Activated naive CD8-positive, alpha-beta T cell treated with anti-CD3 and anti-CD28 coated beads, Interleukin-2, amount 50 U/mL, for 16 hours (primary cell): Measurements from ENCODE around the gene RUFY4.
A peak's percentile ranks its signal among the peaks of the same experiment; 100 is the strongest.
"Not testable (repeated sequence)": the region's sequence is repeated elsewhere in the genome, so short reads cannot be mapped to it uniquely, and the experiment has no call there.

Experiments used
- DNase-seq: peaks from one replicate; pipeline ENCODE4 v3.0.0-alpha.2; 2020; ENCODE audit warnings: low read depth, low spot score

Gene RUFY4

DNA sequence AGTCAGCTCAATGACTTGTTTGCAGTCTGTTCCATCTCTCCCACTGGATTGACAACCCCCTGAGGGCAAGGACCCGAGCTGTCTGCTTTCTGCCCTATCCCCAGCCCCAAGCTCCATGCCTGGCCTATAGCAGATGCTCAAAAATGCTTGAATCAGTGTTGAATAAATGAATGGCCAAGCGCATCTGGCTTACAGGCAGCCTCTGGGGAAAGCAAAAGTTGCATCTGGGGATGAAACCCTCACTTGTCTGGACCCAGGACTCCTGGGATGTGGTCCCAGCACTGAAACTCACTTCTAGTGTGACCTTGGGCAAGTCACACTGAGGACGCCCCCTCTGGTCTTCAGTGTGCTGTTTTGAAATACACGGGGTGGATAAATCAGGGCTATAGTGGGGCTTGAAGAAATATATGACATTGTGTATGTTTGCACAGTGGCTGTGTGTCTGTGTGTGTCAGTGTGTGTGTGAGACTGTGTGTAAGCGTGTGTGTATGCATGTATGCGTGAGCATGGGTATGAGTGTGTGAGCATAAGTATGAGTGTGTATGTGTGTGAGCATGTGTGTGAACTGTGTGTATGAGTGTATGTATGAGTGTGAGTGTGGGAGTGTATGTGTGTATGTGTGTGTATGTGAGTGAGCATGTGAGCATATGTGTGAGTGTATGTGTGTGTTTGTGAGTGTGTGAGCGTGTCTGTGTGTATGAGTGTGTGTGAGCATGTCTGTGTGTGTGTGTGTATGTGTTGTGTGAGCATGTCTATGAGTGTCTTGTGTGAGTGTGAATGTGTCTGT lies 38.5 kb upstream of the RUFY4 start:
- no peak for DNase-seq

DNA sequence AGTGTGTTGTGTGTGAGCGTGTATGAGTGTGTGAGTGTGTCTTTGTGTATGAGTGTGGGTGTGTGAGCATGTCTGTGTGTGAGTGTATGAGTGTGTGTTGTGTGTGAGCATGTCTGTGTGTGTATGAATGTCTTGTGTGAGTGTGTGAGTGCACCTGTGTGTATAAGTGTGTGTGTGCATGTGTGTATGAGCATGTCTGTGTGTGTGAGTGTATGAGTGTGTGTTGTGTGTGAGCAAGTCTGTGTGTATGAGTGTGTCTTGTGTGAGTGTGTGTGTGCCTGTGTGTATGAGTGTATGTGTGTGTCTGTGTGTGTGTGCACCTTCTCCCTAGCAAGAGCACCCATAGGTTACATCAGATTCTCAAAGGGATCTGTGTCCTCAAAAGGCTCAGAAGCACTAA lies 37.8 kb upstream of the RUFY4 start:
- no peak for DNase-seq

DNA sequence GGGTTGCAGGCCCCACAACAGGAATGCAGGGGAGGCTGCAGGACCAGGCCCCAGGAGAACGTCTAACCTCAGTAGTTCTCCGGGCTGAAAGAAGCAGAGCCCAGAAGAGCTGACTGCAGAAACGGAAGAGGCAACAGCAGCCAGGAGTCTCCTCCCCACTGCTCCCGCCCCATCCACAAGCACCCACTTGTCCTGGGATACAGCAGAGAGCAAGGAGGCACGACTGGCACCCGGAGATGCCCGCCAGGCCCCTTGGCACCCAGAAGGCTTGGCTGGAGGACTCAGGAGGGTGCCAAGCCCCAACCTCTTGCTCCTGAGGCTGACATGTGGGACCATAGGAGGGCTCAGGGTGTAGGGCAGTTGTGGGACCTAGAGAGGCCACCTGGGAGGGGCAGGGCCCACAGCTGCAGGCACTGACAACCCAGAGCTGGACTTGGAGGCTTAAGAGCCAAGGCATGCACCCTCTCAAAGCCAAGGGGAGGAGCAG lies 37.2 kb upstream of the RUFY4 start:
- no peak for DNase-seq

DNA sequence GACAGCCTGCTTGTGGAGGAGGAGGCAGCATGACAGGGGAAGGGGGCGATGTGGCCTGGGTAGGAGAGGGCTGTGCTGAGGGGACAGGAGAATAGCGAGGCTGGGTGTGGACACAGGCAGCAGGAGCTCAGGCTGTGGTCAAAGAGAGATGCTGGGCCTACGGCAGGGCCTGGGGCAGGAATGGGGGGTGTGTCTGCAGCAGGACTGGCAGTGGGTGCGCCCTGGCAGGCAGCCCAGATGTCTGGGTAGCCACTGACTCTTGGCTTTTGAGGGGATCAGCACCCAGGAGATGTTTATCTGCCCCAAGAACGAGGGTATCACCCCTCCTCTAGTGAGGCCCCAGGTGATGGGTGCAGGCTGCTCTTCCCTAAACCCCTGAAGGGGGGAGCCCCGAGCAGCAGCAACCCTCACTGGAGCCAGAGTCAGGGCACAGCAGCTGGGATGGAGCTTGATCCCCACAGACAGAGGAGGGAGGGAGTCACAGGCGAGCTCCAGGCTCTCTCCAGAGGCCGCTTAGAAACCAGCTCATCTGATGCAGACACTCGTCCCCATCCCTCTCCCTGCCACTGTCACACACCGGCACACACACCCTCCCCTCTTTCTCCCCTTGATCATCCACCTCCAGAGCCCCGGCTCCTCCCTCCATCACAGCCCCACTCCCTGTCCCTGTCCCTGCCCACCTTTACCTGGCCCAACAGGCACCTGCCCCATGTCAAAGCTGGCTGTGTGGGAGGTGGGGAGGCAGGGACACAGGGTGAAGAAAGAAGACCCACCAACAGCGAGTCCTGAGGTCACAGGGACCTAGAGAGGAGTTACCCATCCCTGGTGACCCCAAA lies 36.5 kb upstream of the RUFY4 start:
- no peak for DNase-seq

DNA sequence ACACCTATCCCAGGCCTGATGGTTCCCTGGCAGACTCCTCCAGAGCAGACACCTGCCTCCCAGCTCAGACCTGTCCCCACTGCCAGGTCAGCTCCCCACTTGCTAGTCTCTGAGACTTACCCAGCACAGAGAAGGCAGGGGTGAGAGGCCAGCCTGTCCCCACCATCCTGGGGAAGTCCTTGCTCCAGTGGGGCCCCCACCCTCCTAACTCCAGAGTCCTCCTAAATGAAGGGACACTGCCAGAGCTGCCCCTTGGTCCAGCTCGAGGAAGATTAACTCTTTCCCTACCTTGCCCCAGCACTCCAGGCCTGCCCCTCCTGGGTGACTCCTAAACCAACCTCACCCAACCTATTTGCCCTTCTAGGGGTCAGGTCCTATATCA lies 35.9 kb upstream of the RUFY4 start:
- no peak for DNase-seq

DNA sequence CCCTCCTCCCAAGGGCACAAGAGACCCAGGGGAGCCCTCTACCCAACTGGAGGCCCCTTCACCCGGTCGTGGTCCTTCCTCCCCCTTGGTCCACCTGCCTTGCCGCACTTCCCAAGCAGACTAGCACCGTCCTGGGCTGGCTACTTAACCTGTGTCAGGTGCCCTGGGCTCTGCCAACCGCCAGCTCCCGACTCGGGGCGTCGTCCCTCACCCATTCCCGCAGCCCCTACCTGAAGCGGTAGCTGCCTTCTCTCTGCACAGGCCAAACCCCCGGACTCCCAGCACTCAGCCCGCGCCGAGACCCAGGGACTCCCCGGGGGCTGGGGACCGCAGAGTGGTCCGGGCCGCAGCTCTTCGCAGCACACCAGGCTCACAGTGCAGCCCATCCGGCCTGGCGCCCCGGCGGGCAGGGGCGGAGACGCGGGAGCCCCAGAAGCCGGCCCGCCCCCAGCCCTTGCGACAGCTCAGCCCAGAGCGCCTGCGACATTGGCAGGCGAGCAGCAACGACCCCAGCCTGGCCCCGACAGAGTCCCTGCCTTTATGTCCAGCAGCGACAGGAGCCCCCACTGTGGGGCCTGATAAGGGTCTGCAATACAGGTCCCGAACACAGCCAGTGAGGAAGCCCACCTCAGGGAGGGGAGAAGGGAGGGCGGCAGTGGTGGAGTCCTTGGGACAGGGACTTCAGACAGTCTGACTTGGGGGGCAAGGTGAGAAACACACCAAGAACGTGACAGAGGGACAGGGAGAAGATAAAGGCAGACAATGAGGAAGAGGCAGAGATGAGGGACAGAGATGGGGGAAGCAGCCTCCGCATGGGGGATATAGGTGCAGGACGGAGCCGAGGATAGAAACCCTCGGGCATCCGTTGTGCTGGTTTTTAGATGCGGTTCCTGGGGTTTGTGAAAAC lies 35.2 kb upstream of the RUFY4 start:
- no peak for DNase-seq

DNA sequence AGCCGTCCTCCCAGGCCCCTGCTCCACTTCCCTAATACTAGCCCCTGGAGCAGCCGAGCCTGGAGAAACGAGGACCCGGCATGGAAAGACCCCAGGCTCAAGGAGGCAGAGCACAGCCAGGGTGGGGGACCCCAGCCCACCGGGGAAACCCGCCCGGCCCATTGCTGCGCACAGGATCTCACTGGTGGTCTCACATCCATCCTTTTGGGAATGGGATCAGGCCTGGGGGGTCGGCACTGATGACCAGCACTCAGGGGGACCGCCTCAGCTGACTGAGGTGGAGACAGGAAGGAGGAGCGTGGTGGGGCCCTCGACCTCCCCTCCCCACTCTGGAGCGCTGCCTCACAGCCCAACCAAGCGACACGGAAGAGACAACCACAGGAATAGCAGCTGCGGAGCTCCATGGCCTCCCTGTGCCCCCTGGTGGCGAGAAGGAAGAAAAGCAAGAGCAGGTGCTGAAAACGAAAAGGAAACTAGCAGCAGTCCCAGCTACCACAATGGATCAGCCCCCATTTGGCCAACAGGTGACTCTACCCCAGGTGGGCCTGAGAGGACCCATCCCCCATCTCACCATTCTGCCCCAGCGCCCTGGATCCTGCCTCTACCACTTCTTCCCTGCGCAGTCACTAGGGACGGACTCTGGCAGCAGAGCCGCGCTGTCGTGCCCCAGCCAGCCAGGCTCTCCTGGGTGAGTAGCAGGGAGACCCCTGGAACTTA lies 34.4 kb upstream of the RUFY4 start:
- peak; percentile 33 for DNase-seq

DNA sequence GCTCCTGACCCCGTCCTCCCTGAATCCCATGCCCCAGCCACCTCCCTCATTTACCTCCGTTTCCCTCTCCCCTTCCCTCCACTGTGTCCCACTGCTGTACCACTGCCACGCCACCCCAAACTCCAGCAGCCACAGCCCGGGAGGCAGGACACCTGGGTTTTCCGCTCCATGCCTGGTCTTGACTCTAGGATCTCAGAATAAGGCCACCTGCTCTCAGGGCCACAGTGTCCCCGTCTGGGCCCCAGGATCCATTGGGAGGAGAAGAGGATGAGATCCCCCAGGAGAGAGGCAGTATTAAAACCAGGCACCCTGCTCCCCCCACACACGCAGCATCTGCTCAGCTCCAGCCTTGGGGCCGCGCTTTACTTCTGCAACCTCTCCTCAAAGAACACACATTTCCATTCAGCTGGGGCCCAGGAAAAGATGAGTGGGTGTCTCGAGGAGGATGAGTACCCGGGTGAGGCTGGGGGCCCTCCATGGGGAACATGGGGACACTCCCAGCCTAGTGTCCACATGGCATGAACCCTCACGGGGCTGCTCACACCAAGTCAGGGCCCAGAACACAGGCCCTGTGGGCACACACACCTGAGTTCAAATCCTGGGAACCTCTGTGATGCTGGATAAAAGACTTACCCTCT lies 33.5 kb upstream of the RUFY4 start:
- no peak for DNase-seq

DNA sequence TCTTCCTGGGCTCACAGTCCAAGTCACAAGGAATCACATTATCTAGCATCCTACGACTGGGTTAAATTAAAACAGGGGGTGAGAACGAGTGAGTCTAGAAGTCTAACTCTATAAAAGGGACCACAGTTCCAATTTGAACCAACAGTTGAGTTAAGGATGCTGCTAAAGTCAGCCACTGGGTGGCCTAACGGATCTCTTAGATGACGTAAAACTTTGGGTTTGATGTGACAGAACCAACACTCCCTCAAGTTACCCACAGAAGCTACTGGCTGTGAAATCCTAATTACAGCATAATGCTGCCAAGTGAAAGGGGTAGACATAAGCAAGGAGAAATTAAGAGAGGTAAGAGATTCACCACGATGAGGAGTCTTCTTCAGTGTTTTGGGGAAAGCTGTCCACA lies 32.7 kb upstream of the RUFY4 start:
- no peak for DNase-seq

DNA sequence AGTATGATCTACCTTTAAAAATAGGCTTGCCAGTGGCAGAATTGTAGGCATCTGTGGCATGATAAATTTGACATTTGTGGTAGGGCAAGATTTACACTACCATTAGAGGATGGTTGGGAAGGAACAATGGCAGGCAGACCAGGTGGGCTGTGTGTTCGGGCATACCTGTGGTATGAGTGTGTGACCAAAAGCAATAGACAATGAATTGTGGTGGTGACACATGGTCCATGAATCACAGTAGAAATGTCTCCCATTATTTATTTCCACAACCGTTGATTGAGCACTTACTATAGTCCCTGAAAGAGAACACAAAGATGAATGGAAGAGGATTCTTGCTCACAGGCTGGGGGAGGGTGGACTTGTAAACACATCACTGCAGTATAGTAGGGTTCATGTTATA lies 29.9 kb upstream of the RUFY4 start:
- DNase-seq, result no peak

DNA sequence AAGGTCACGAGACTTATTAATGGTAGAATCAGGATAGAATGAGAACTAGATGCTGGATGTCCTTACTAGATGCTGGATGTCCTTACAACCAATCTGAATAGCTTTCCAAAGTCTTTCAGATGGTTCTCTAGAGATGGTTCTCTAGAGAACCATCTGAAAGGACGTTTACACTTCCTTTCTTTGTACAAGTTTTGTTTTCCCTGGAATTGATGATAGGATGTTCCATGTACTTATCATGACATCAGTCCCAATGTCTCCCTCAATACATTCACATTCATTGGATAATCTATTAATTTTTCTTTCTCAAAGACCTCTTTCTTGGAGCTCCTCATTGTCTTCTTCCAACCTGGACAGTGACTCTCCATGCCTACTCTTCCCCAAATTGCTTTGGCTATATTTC lies 28.2 kb upstream of the RUFY4 start:
- DNase-seq, result no peak

DNA sequence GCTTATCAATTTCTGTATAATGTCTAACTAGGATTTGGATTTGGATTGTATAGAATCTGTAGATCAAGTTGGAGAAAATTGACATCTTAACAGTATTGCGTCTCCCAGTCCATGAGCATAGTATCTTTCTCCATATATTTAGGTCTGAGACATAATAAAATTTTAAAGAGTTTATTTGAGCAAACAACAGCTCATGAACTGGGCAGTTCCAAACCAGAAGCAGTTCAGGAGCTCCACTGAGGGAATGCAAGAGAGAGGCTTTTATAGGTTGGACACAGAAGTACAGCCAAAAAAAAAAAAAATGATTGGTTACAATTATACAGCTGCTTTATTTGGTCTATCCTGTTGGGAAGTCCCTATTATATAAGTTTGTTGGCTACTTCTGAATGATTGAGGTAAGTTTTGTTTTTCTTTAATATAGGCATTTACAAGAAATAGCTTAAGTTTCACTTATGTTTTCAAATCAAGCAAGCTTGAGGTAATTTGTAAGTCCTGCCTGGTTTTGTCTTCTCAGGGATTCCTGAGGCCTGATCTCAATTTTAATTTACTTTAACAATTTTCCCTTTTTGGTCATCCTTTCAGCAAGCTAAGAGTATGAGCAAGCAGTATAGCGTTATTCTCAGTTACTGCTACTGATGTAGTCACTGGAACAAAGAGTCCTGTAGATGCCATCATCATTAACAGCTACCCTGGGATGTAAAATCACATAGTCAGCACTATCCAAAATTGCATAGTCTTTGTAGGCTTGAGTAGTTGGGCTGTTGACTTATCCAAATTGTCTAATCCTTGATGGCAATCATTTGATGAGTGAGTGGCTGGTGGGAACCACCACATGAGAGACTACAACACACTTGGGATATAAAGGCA lies 27.5 kb upstream of the RUFY4 start:
- no peak for DNase-seq

DNA sequence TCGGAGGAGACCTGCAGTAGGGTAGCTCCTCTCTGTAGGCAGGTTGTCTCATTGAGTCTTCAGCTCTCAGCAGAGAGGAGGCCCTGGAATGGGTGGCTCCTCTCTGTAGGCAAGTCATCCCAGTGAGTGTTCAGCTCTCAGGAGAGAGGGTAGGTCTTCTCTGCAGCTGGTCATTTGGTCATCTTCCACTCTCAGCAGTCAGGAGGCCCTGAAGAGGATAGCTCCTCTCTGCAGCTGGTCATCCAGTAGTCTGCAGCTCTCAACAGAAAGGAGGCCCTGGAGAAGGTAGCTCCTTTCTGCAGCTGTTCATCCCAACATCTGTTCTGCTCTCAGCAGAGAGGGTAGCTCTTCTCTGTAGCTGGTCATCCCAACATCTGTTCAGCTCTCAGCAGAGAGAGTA lies 26.0 kb upstream of the RUFY4 start:
- DNase-seq, result no peak

DNA sequence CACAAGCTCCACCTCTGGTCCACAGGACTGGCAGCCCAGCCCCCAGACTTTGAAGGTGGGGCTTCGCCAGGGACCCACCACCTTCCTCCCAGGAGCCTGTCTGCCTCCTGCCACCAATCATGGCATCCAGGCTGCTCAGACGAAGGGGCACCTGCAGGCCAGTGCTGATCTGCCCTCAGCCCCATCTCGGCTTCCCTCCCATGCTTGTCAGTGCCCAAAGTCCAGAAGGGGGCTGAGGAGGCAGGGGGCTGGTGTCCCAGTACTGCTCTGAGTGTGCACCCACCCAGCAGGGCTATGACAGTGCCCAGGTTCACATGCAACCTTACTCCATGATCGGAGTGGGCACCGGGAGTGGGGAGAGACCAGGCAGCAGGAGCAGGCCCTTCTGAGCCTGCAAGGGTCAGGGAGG lies 25.3 kb upstream of the RUFY4 start:
- DNase-seq, result no peak

DNA sequence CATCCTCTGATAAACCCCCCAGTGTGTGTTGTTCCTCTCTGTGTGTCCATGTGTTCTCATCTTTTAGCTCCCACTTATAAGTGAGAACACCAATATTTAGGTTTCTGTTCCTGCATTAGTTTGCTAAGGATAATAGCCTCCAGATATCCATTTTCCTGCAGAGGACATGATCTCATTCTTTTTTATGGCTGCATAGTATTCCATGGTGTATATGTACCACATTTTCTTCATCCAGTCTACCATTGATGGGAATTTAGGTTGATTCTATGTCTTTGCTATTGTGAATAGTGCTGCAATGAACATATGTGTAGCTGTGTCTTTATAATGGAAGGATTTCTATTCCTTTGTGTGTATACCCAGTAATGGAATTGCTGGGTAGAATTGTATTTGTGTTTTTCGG lies 24.5 kb upstream of the RUFY4 start:
- not testable (repeated sequence) for DNase-seq

DNA sequence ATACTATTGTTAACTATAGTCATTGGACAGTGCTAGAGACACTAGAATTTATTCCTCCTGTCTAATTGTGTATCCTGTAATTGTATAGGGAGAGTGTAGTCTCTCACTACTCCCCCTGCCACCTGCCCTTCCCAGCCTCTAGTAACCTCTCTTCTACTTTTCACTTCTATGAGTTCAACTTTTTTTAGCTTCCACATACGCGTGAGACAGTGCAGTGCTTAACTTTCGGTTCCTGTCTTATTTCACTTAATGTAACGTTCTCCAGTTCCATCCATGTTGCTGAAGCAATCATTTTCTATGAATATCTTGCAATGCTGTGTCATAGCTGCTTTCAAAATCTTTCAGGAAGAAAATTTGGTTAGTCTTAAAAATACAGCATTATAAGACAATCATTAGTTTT lies 22.8 kb upstream of the RUFY4 start:
- no peak for DNase-seq

DNA sequence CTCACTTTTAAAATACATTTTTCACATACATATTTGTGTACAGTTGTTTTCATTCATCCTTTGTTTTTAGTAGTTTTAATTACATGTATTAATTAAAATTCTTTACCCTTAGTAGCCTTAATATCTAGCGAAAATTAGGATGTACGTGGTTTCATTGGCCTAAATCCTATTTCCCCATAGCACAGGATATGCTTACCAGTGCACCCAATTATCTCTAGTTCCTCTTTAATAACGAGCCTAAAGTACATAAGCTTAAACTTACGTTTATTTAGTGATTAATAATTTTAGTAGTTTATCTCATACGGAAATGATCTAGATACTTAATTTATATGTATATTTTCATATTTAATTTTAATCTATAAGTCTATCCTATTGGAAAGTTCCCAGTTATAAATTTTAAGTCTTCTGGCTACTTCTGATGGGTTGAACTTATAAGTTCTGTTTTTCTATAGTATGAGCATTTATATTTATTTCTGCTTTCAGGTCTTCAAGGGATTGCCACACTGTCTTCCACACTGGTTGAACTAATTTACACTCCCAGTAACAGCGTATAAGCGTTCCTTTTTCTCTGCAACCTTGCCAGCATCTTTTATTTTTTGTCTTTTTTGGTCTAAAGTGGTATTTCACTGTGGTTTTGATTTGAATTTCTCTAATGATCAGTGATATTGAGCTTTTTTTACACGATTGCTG lies 21.4 kb upstream of the RUFY4 start:
- DNase-seq, result no peak

DNA sequence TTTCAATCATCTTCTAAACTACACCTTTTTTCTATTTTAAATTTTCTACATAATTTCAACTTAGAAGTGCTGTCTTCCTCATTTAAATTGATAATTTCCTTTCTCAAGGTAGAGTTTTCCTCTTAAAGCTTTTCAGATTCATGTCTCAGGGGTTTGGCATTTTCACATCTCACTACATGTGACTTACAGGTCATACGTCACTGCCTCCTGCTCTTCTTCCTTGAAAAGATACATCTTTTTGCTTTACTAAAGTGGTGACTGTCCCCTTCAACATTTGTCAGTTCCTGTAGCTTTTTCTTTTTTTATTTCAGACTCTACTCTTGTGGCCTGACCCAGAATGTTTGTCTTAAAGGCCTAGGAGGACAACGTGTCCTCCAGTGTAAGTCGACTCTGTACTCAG lies 17.1 kb upstream of the RUFY4 start:
- DNase-seq, result no peak

DNA sequence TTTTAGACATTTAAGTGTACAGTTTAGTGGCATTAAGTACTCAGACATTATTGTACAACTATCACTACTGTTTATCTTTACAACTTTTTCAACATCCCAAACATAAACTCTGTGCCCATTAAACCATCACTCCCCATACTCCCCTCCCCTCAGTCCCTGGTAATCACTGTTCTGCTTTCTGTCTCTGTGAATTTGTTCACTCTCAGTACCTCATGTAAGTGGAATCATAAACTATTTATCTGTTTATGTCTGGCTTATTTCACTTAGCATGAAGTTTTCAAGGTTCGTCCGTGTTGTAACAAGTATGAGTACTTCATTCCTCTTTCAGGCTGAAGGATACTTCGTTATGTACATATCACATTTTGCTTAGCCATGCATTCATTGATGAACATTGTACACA lies 9.8 kb upstream of the RUFY4 start:
- DNase-seq, result no peak
